ENCODE measurements around the gene DGKH. TPM values are rescaled to one million over a fixed set of nuclear protein-coding genes. Genes with fewer than 3 reads are reported as not detected.

The DGKH gene
- total and polyA plus RNA-seq, 2 of the 13 experiments (the other 11 are each of a cell fraction or from before 2014, with no cell fraction given) = 0.01 to 0.13 TPM

DNA sequence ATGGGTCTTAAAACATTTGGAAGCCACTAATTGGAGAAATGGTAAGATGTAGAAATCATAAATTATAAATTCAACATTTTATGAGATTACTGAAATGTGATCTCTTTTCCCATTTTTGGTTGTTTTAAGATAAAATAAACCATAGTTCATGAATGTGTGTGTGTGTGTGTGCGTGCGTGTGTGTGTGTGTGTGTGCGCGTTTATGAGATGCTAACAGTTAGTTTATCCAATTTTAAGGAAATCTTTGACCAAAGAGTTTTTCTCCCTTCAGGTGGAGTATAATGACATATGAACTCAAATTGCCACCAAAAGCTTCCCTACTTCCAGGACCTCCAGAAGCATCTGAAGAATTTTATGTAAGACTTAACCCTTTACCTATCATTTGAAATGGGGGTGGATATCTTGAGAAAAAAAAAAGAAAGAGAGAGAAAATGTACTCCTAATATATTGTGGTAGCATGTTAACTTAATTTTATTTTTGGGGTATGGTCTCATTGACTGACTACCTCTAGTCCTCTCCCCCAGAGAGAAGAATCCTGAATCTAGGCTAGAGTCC, 125.4 kb downstream of the DGKH start:
- H3K4me1 ChIP-seq (ENCODE audit: insufficient read depth, low read length) = no peaks in the 10 kb centered on the region
- H3K79me2 ChIP-seq (ENCODE audit: insufficient read depth, low read length) = no peaks in the 10 kb centered on the region
- TF ChIP-seq, protein P1, sequence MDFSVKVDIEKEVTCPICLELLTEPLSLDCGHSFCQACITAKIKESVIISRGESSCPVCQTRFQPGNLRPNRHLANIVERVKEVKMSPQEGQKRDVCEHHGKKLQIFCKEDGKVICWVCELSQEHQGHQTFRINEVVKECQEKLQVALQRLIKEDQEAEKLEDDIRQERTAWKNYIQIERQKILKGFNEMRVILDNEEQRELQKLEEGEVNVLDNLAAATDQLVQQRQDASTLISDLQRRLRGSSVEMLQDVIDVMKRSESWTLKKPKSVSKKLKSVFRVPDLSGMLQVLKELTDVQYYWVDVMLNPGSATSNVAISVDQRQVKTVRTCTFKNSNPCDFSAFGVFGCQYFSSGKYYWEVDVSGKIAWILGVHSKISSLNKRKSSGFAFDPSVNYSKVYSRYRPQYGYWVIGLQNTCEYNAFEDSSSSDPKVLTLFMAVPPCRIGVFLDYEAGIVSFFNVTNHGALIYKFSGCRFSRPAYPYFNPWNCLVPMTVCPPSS (IDR thresholded peaks at IDR 0.05) = no peak
- no peak for TF ChIP-seq PPARG (CRISPR knock-in tag; conservative IDR thresholded peaks at IDR 0.05)
- TF ChIP-seq MEIS1 (CRISPR knock-in tag; IDR thresholded peaks at IDR 0.05; ENCODE audit: borderline replicate concordance) = no peak
- no peak for TF ChIP-seq SOX13 (IDR thresholded peaks at IDR 0.05)
- no peak for TF ChIP-seq SOX13 (CRISPR knock-in tag; conservative IDR thresholded peaks at IDR 0.05 in 1 of 2, IDR thresholded peaks at IDR 0.05 in 1 of 2)
- TF ChIP-seq, protein P2, sequence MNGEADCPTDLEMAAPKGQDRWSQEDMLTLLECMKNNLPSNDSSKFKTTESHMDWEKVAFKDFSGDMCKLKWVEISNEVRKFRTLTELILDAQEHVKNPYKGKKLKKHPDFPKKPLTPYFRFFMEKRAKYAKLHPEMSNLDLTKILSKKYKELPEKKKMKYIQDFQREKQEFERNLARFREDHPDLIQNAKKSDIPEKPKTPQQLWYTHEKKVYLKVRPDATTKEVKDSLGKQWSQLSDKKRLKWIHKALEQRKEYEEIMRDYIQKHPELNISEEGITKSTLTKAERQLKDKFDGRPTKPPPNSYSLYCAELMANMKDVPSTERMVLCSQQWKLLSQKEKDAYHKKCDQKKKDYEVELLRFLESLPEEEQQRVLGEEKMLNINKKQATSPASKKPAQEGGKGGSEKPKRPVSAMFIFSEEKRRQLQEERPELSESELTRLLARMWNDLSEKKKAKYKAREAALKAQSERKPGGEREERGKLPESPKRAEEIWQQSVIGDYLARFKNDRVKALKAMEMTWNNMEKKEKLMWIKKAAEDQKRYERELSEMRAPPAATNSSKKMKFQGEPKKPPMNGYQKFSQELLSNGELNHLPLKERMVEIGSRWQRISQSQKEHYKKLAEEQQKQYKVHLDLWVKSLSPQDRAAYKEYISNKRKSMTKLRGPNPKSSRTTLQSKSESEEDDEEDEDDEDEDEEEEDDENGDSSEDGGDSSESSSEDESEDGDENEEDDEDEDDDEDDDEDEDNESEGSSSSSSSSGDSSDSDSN (CRISPR knock-in tag; IDR thresholded peaks at IDR 0.05) = no peak
- WGBS (ENCODE audit: low lambda C conversion rate) = 77% methylated on average over 4 of the region's 4 CpGs
- no TSS peak for BruUV-seq (replicated peaks)
- DNase-seq (ENCODE audit: low spot score) (no peak), ATAC-seq (no peak), FAIRE-seq (no peak)
- H3K4me2 ChIP-seq (ENCODE audit: low read depth, low read length) = no peak overlapping the region
- no peaks in the 10 kb centered on the region for H3K27me3 ChIP-seq (ENCODE audit: control insufficient read depth in 1 of 2, insufficient read depth in 2 of 2, low read length in 2 of 2)
- no peak overlapping the region for H3K9ac ChIP-seq (ENCODE audit: insufficient read depth, low read depth, low read length)
- no peak overlapping the region for H3K4me3 ChIP-seq (replicated peaks in 1 of 3; ENCODE audit: insufficient read depth in 1 of 3, low read depth in 2 of 3, low read length in 3 of 3)
- intact Hi-C loops (cut with micrococcal nuclease; ENCODE audit: unreplicated experiment) (no loop called here), in situ Hi-C loops (cut with HindIII; ENCODE audit: extremely low pct_ligation_motif_present, low pct_unique_long_range_greater_than_20kb) (no loop called here)
- H4K20me1 ChIP-seq (ENCODE audit: insufficient read depth, low read length) = no peaks in the 10 kb centered on the region
- no peak overlapping the region for H3K27ac ChIP-seq (ENCODE audit: extremely low read length, insufficient read depth, low read length)
- H3K9me3 ChIP-seq (ENCODE audit: low read length) = no peaks in the 10 kb centered on the region
- H2AFZ ChIP-seq (ENCODE audit: low read length) = no peak overlapping the region
- CTCF ChIA-PET (ENCODE audit: low intra/inter-chr PET ratio, low total read pairs) = no interaction called here
- POLR2A ChIA-PET = no interaction called here
- H3K36me3 ChIP-seq (replicated peaks in 1 of 2; ENCODE audit: control insufficient read depth in 1 of 2, insufficient read depth in 2 of 2, low read length in 2 of 2) = no peaks in the 10 kb centered on the region
